HepG2 (cell line): Measurements from ENCODE around the gene EEF2. TPM values are rescaled to one million over a fixed set of nuclear protein-coding genes. Genes with fewer than 3 reads are reported as not detected.
A peak's percentile ranks its signal among the peaks of the same experiment; 100 is the strongest.

Source experiments
- BRCA1 ChIP-seq: sonication (generic); formaldehyde crosslinking; IDR thresholded peaks from 2 replicates; pipeline ENCODE4 v1.4.0; 2020; ENCODE audit warnings: missing genetic modification reagents
- CAMTA2 ChIP-seq: sonication (generic); formaldehyde crosslinking; IDR thresholded peaks from 2 replicates; pipeline ENCODE4 v1.4.0; 2020; ENCODE audit warnings: mild to moderate bottlenecking, missing genetic modification reagents, borderline replicate concordance
- CREB1 ChIP-seq, 2 experiments: fragments of 450-650 bp in 1 of 2; IDR thresholded peaks; 2 replicates each; pipeline ENCODE4 v1.6.1; 2016 to 2017; ENCODE audit warnings: control low read depth in 1 of 2, mild to moderate bottlenecking in 1 of 2, missing compliant biosample characterization in 1 of 2, missing genetic modification characterization in 1 of 2
- FLYWCH1 ChIP-seq: sonication (generic); formaldehyde crosslinking; IDR thresholded peaks from 2 replicates; pipeline ENCODE4 v1.8.1; 2023; ENCODE audit warnings: mild to moderate bottlenecking, missing genetic modification reagents
- HDAC2 ChIP-seq: sonication (generic); formaldehyde crosslinking; IDR thresholded peaks from 2 replicates; pipeline ENCODE4 v1.4.0; 2020; ENCODE audit warnings: missing genetic modification reagents
- HOMEZ ChIP-seq: IDR thresholded peaks from 2 replicates; pipeline ENCODE4 v1.6.1; 2016; ENCODE audit warnings: low read depth
- HOXA3 ChIP-seq: sonication (generic); formaldehyde crosslinking; IDR thresholded peaks from 2 replicates; pipeline ENCODE4 v1.5.0; 2020; ENCODE audit warnings: missing genetic modification reagents
- PCBP2 ChIP-seq: fragments of 200-400 bp; formaldehyde crosslinking; optimal IDR thresholded peaks from 2 replicates; pipeline ENCODE3; 2018; ENCODE audit warnings: low read length, low read depth; ENCODE audit not compliant: poor library complexity, severe bottlenecking
- SOX13 ChIP-seq, 3 experiments: fragments of 450-650 bp in 1 of 3; sonication (generic) in 1 of 3; formaldehyde crosslinking in 1 of 3; IDR thresholded peaks in 2 of 3; conservative IDR thresholded peaks in 1 of 3; 2 replicates each; pipeline versions ENCODE4 v1.5.0 to v1.6.1; 2016 to 2020; ENCODE audit warnings: antibody characterized with exemption in 1 of 3, mild to moderate bottlenecking in 1 of 3, missing compliant biosample characterization in 1 of 3, missing genetic modification reagents in 1 of 3, moderate library complexity in 1 of 3
- SOX5 ChIP-seq: IDR thresholded peaks from 2 replicates; pipeline ENCODE4 v1.6.1; 2016; ENCODE audit warnings: borderline replicate concordance
- SP1 ChIP-seq, 2 experiments: fragments of 450-650 bp in 1 of 2; sonication (generic) in 1 of 2; formaldehyde crosslinking in 1 of 2; IDR thresholded peaks; 2 replicates each; pipeline versions ENCODE4 v1.4.0 to v1.6.1; 2016 to 2020; ENCODE audit warnings: missing genetic modification reagents in 1 of 2
- ZBTB20 ChIP-seq: sonication (generic); formaldehyde crosslinking; IDR thresholded peaks from 2 replicates; pipeline ENCODE4 v1.8.1; 2023; ENCODE audit warnings: missing genetic modification reagents, low read depth, mild to moderate bottlenecking, borderline replicate concordance
- ZBTB21 ChIP-seq: sonication (generic); formaldehyde crosslinking; IDR thresholded peaks from 2 replicates; pipeline ENCODE4 v1.4.0; 2020; ENCODE audit warnings: missing genetic modification reagents
- ZBTB3 ChIP-seq: sonication (generic); formaldehyde crosslinking; IDR thresholded peaks from 2 replicates; pipeline ENCODE4 v1.4.0; 2020; ENCODE audit warnings: low read depth, mild to moderate bottlenecking, moderate library complexity, missing genetic modification reagents, borderline replicate concordance
- ZBTB8A ChIP-seq: sonication (generic); formaldehyde crosslinking; IDR thresholded peaks from 2 replicates; pipeline ENCODE4 v1.4.0; 2020; ENCODE audit warnings: mild to moderate bottlenecking, low read depth, missing genetic modification reagents, borderline replicate concordance
- ZNF224 ChIP-seq: sonication (generic); formaldehyde crosslinking; IDR thresholded peaks from 2 replicates; pipeline ENCODE4 v1.5.0; 2020; ENCODE audit warnings: mild to moderate bottlenecking, missing genetic modification reagents
- ZNF253 ChIP-seq: sonication (generic); formaldehyde crosslinking; IDR thresholded peaks from 2 replicates; pipeline ENCODE4 v1.8.0; 2022; ENCODE audit warnings: mild to moderate bottlenecking, missing genetic modification reagents, borderline replicate concordance
- ZNF562 ChIP-seq: sonication (generic); formaldehyde crosslinking; IDR thresholded peaks from 2 replicates; pipeline ENCODE4 v1.8.0; 2022; ENCODE audit warnings: missing genetic modification reagents, borderline replicate concordance
- ZNF574 ChIP-seq: sonication (generic); formaldehyde crosslinking; IDR thresholded peaks from 2 replicates; pipeline ENCODE4 v1.4.0; 2020; ENCODE audit warnings: missing genetic modification reagents
- ZNF616 ChIP-seq: sonication (generic); formaldehyde crosslinking; IDR thresholded peaks from 2 replicates; pipeline ENCODE4 v1.5.0; 2020; ENCODE audit warnings: low read depth, mild to moderate bottlenecking, missing genetic modification reagents
- ZNF678 ChIP-seq: sonication (generic); formaldehyde crosslinking; IDR thresholded peaks from 2 replicates; pipeline ENCODE4 v1.4.0; 2020; ENCODE audit warnings: mild to moderate bottlenecking, missing genetic modification reagents
- ZNF775 ChIP-seq: sonication (generic); formaldehyde crosslinking; IDR thresholded peaks from 2 replicates; pipeline ENCODE4 v1.4.0; 2020; ENCODE audit warnings: missing genetic modification reagents, mild to moderate bottlenecking, moderate library complexity, borderline replicate concordance
- polyA plus RNA-seq, 8 experiments: library from polyadenylated mRNA; depleted of rRNA in 3 of 8; stranded (reverse) in 7 of 8; unstranded in 1 of 8; fragments of >200 nt; fragmentation: Illumina TruSeq in 4 of 8; extraction: Trizol in 4 of 8; gene quantifications; 2 replicates each; pipeline versions ENCODE4 v1.2.1 to v1.2.3, GENCODE V29; 2011 to 2016; ENCODE audit warnings: low read depth in 4 of 8, missing spikeins in 1 of 8, mixed read lengths in 1 of 8; ENCODE audit not compliant: insufficient read depth in 1 of 8
- total RNA-seq, 5 experiments: library from RNA; depleted of rRNA; stranded (reverse); fragments of >200 nt; fragmentation: Illumina TruSeq; extraction: Trizol; gene quantifications; 2 replicates each; pipeline ENCODE4 v1.2.3, GENCODE V29; 2016; ENCODE audit warnings: low read depth in 1 of 5
- TF ChIP-seq, protein P1 (sequence below): sonication (generic); formaldehyde crosslinking; conservative IDR thresholded peaks from 2 replicates; pipeline ENCODE4 v1.4.0; 2020; ENCODE audit warnings: missing genetic modification reagents

Gene EEF2
- total and polyA plus RNA-seq, 2 of the 13 experiments (the other 11 are each of a cell fraction or from before 2014, with no cell fraction given) = 1,441 to 1,777 TPM

GRCh38 chr19:3983936-3984583 is 1.2 kb downstream of the EEF2 start (continued):
- TF ChIP-seq ZNF775 = no peak
- no peak for TF ChIP-seq ZNF224
- TF ChIP-seq ZBTB3 (CRISPR knock-in tag) = no peak
- TF ChIP-seq ZNF678 (CRISPR knock-in tag) = no peak
- no peak for TF ChIP-seq HOXA3 (CRISPR knock-in tag)
- no peak for TF ChIP-seq ZBTB8A (CRISPR knock-in tag)
- TF ChIP-seq CREB1 (IDR thresholded peaks at IDR 0.05) = 0 out of 2 replicates have a peak, but pooled peaks have one; percentile 21
- no peak for TF ChIP-seq CREB1 (CRISPR knock-in tag; IDR thresholded peaks at IDR 0.05)
- TF ChIP-seq PCBP2 = no peak
- TF ChIP-seq HDAC2 (CRISPR knock-in tag) = no peak
- TF ChIP-seq ZNF616 (CRISPR knock-in tag) = no peak
- no peak for TF ChIP-seq SOX13 (IDR thresholded peaks at IDR 0.05)
- TF ChIP-seq SOX13 (CRISPR knock-in tag; conservative IDR thresholded peaks at IDR 0.05 in 1 of 2, IDR thresholded peaks at IDR 0.05 in 1 of 2) = no peak
- no peak for TF ChIP-seq ZBTB21 (CRISPR knock-in tag)
- no peak for TF ChIP-seq BRCA1 (CRISPR knock-in tag)
- TF ChIP-seq ZBTB20 (CRISPR knock-in tag) = no peak
- no peak for TF ChIP-seq SOX5 (CRISPR knock-in tag)
- no peak for TF ChIP-seq FLYWCH1 (CRISPR knock-in tag)
- no peak for TF ChIP-seq ZNF574
- no peak for TF ChIP-seq ZNF562 (CRISPR knock-in tag)
- 0 out of 2 replicates have a peak, but pooled peaks have one; percentile 47 for TF ChIP-seq ZNF253 (CRISPR knock-in tag)
- TF ChIP-seq, protein P1, sequence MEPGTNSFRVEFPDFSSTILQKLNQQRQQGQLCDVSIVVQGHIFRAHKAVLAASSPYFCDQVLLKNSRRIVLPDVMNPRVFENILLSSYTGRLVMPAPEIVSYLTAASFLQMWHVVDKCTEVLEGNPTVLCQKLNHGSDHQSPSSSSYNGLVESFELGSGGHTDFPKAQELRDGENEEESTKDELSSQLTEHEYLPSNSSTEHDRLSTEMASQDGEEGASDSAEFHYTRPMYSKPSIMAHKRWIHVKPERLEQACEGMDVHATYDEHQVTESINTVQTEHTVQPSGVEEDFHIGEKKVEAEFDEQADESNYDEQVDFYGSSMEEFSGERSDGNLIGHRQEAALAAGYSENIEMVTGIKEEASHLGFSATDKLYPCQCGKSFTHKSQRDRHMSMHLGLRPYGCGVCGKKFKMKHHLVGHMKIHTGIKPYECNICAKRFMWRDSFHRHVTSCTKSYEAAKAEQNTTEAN (CRISPR knock-in tag) = no peak
- no peak for TF ChIP-seq CAMTA2 (CRISPR knock-in tag)
- TF ChIP-seq HOMEZ (CRISPR knock-in tag) = no peak
- TF ChIP-seq SP1 (IDR thresholded peaks at IDR 0.05) = no peak
- peak; percentile 34; the same call in 1 of the 2 replicates for TF ChIP-seq SP1 (CRISPR knock-in tag; IDR thresholded peaks at IDR 0.05)
